Jurkat, Clone E6-1 (cell line): ENCODE measurements around the gene SLC2A11.
A peak's percentile ranks its signal among the peaks of the same experiment; 100 is the strongest.

Source experiments
- DNase-seq: peaks from one replicate; pipeline ENCODE4 v3.0.0-alpha.2; 2011; ENCODE audit warnings: low read depth, low spot score
- H3K4me3 ChIP-seq: 2 replicates; pipeline ENCODE4 v1.5.1; 2011; ENCODE audit warnings: mild to moderate bottlenecking, low read length, control low read depth, moderate library complexity

Gene SLC2A11

GRCh38 chr22:23831261-23831660 lies 26.4 kb upstream of the SLC2A11 start:
- no peak for DNase-seq
- no peak overlapping the region for H3K4me3 ChIP-seq

- H3K4me3 ChIP-seq, result no peak overlapping the region
- no peak for DNase-seq
Measured at GRCh38 chr22:23831781-23832180, 25.9 kb upstream of the SLC2A11 start.

GRCh38 chr22:23832226-23833016 lies 25.3 kb upstream of the SLC2A11 start:
- H3K4me3 ChIP-seq, result no peak overlapping the region
- DNase-seq, result no peak

GRCh38 chr22:23833017-23833751 lies 24.5 kb upstream of the SLC2A11 start:
- no peak overlapping the region for H3K4me3 ChIP-seq
- no peak for DNase-seq

GRCh38 chr22:23833911-23834317 lies 23.8 kb upstream of the SLC2A11 start:
- no peak overlapping the region for H3K4me3 ChIP-seq
- no peak for DNase-seq

- DNase-seq, result no peak
- no peak overlapping the region for H3K4me3 ChIP-seq
Measured at GRCh38 chr22:23834406-23834792, 23.3 kb upstream of the SLC2A11 start.

- no peak for DNase-seq
- H3K4me3 ChIP-seq, result no peak overlapping the region
Measured at GRCh38 chr22:23834793-23835483, 22.7 kb upstream of the SLC2A11 start.

GRCh38 chr22:23835484-23836144 lies 22.1 kb upstream of the SLC2A11 start:
- DNase-seq, result no peak

GRCh38 chr22:23836281-23836680 lies 21.4 kb upstream of the SLC2A11 start:
- no peak overlapping the region for H3K4me3 ChIP-seq

More at GRCh38 chr22:23835484-23836144, 22.1 kb upstream of the SLC2A11 start:
- no peak overlapping the region for H3K4me3 ChIP-seq

GRCh38 chr22:23836692-23837495 lies 20.8 kb upstream of the SLC2A11 start:
- no peak for DNase-seq
- H3K4me3 ChIP-seq, result no peak overlapping the region

More at GRCh38 chr22:23836281-23836680, 21.4 kb upstream of the SLC2A11 start:
- no peak for DNase-seq

GRCh38 chr22:23837496-23837859 lies 20.2 kb upstream of the SLC2A11 start:
- no peak overlapping the region for H3K4me3 ChIP-seq
- no peak for DNase-seq

- no peak for DNase-seq
- no peak overlapping the region for H3K4me3 ChIP-seq
Measured at GRCh38 chr22:23837911-23838680, 19.6 kb upstream of the SLC2A11 start.

- H3K4me3 ChIP-seq, result peak within 1 kb of the TSS; percentile 24
Measured at GRCh38 chr22:23838681-23839468, 18.8 kb upstream of the SLC2A11 start, which contains the start of gene DERL3. Gene DERL3, minus strand, starts transcription at chr22:23839006. Its CDS starts 19 bp downstream, at chr22:23838987.

GRCh38 chr22:23840026-23840425 lies 17.6 kb upstream of the SLC2A11 start:
- no peak for DNase-seq
- H3K4me3 ChIP-seq, result no peak overlapping the region

More at GRCh38 chr22:23838681-23839468, 18.8 kb upstream of the SLC2A11 start, which contains the start of gene DERL3:
- DNase-seq, result peak; percentile 90

- DNase-seq, result no peak
- no peak overlapping the region for H3K4me3 ChIP-seq
Measured at GRCh38 chr22:23841292-23841691, 16.4 kb upstream of the SLC2A11 start.

- no peak for DNase-seq
- no peak overlapping the region for H3K4me3 ChIP-seq
Measured at GRCh38 chr22:23841736-23842445, 15.8 kb upstream of the SLC2A11 start.
